ENCODE results near the gene TBC1D22A.

Gene TBC1D22A

GRCh38 chr22:46858181-46858771 lies 95.8 kb downstream of the TBC1D22A start:
- no peak overlapping the region for H3K4me2 ChIP-seq (ENCODE audit: low read depth, low read length)
- H3K79me2 ChIP-seq (ENCODE audit: low read length), result peaks cover 29% of the 10 kb centered on the region; the same call in 1 of the 2 replicates
- no peak overlapping the region for H3K27ac ChIP-seq (ENCODE audit: low read length)
- no peak overlapping the region for H3K9ac ChIP-seq (ENCODE audit: low read length)
- no peak for DNase-seq
- no peaks in the 10 kb centered on the region for H3K4me1 ChIP-seq (ENCODE audit: low read length)
- H3K27me3 ChIP-seq (replicated peaks; ENCODE audit: insufficient read depth, low read length), result no peaks in the 10 kb centered on the region
- H4K20me1 ChIP-seq (ENCODE audit: insufficient read depth, low read length), result no peaks in the 10 kb centered on the region
- no peaks in the 10 kb centered on the region for H3F3A ChIP-seq (ENCODE audit: insufficient read depth, low read length)
- no peak overlapping the region for H3K4me3 ChIP-seq (ENCODE audit: low read length)
- no peaks in the 10 kb centered on the region for H3K36me3 ChIP-seq (replicated peaks; ENCODE audit: insufficient read depth, low read length)
- no peak overlapping the region for H2AFZ ChIP-seq (ENCODE audit: low read length)
- TF ChIP-seq EZH2 (optimal IDR thresholded peaks at IDR 0.05; ENCODE audit: low read depth, low read length) (no peak), EZH2phosphoT487 (IDR thresholded peaks at IDR 0.05; ENCODE audit: low read length) (no peak), CTCF (IDR thresholded peaks at IDR 0.05; ENCODE audit: low read length) (no peak)
- no peaks in the 10 kb centered on the region for H3K9me2 ChIP-seq (replicated peaks; ENCODE audit: insufficient read depth, low read length)
- no peaks in the 10 kb centered on the region for H3K9me3 ChIP-seq (replicated peaks; ENCODE audit: insufficient read depth, low read length)

- H3K79me2 ChIP-seq (ENCODE audit: low read length), result peaks cover 25% of the 10 kb centered on the region
- no peak overlapping the region for H3K27ac ChIP-seq (ENCODE audit: low read length)
- TF ChIP-seq CTCF (IDR thresholded peaks at IDR 0.05; ENCODE audit: low read length) (no peak), EZH2 (optimal IDR thresholded peaks at IDR 0.05; ENCODE audit: low read depth, low read length) (no peak)
- H3K36me3 ChIP-seq (replicated peaks; ENCODE audit: insufficient read depth, low read length), result no peaks in the 10 kb centered on the region
- H3K9me2 ChIP-seq (replicated peaks; ENCODE audit: insufficient read depth, low read length), result no peaks in the 10 kb centered on the region
- no peaks in the 10 kb centered on the region for H3K9me3 ChIP-seq (replicated peaks; ENCODE audit: insufficient read depth, low read length)
- no peak for DNase-seq
- H2AFZ ChIP-seq (ENCODE audit: low read length), result no peak overlapping the region
- no peaks in the 10 kb centered on the region for H4K20me1 ChIP-seq (ENCODE audit: insufficient read depth, low read length)
- H3K4me1 ChIP-seq (ENCODE audit: low read length), result no peaks in the 10 kb centered on the region
- H3F3A ChIP-seq (ENCODE audit: insufficient read depth, low read length), result no peaks in the 10 kb centered on the region
- H3K4me2 ChIP-seq (ENCODE audit: low read depth, low read length), result no peak overlapping the region
- no peak overlapping the region for H3K9ac ChIP-seq (ENCODE audit: low read length)
- H3K4me3 ChIP-seq (ENCODE audit: low read length), result no peak overlapping the region
- H3K27me3 ChIP-seq (replicated peaks; ENCODE audit: insufficient read depth, low read length), result no peaks in the 10 kb centered on the region
Measured at GRCh38 chr22:46860562-46860961, 98.1 kb downstream of the TBC1D22A start.

DNA sequence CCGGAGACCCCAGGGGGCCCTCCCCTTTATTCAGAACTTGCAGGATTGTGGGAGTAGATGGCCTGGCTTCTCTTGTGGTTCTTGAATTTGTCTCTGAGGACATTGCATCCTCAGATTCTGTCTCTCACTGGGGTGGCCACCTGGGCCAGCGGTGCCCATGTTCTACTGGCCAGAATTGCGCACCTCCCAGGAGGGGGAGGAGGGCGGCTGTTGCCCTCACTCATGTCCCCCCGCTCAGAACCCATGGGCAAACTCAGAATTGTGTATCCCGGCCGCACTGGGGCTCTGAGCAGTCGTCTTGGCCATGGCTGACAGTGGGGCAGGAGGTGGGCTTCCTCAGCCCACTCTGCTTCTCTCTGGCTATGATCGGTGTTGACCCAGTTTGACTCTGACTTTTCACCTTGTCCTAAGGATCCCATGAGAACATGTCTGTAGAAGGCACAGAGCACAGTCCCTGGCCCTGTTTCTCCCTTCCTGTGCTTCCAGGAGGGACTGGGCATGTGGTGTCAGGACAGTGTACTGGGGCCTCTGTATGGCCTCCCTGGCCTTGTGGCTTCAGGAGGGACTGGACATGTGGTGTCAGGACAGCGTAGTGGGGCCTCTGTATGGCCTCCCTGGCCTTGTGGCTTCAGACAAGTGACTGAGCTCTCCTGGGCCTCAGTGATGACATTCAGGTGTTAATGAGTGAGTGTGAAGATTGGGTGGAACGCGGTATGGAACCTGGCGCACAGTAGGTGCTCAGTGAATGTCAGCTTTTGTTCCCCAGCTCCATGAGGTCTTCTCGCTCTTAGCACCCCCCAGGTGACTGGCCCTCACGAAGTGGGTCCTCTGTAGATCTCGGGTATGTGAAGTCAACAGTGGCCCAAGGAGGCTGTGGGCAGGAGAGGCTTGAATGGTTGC lies 99.3 kb downstream of the TBC1D22A start:
- peaks cover 20% of the 10 kb centered on the region for H3K79me2 ChIP-seq (ENCODE audit: low read length)
- H3K27me3 ChIP-seq (replicated peaks; ENCODE audit: insufficient read depth, low read length), result no peaks in the 10 kb centered on the region
- no peak overlapping the region for H3K27ac ChIP-seq (ENCODE audit: low read length)
- no peak overlapping the region for H3K4me3 ChIP-seq (ENCODE audit: low read length)
- no peaks in the 10 kb centered on the region for H3K9me3 ChIP-seq (replicated peaks; ENCODE audit: insufficient read depth, low read length)
- H3K9ac ChIP-seq (ENCODE audit: low read length), result no peak overlapping the region
- no peaks in the 10 kb centered on the region for H4K20me1 ChIP-seq (ENCODE audit: insufficient read depth, low read length)
- no peak overlapping the region for H2AFZ ChIP-seq (ENCODE audit: low read length)
- no peak for DNase-seq
- H3K36me3 ChIP-seq (replicated peaks; ENCODE audit: insufficient read depth, low read length), result no peaks in the 10 kb centered on the region
- no peak overlapping the region for H3K4me2 ChIP-seq (ENCODE audit: low read depth, low read length)
- no peaks in the 10 kb centered on the region for H3K4me1 ChIP-seq (ENCODE audit: low read length)
- TF ChIP-seq CTCF (IDR thresholded peaks at IDR 0.05; ENCODE audit: low read length) (no peak), EZH2phosphoT487 (IDR thresholded peaks at IDR 0.05; ENCODE audit: low read length) (no peak), EZH2 (optimal IDR thresholded peaks at IDR 0.05; ENCODE audit: low read depth, low read length) (no peak)
- H3F3A ChIP-seq (ENCODE audit: insufficient read depth, low read length), result no peaks in the 10 kb centered on the region
- no peaks in the 10 kb centered on the region for H3K9me2 ChIP-seq (replicated peaks; ENCODE audit: insufficient read depth, low read length)
